RWPE2 (cell line): ENCODE data around the gene CROCC.
"Not testable (repeated sequence)": the region's sequence is repeated elsewhere in the genome, so short reads cannot be mapped to it uniquely, and the experiment has no call there.

Source experiments
- ATAC-seq: fragments of 200-7000 bp; cut with Tn5 transposase; 3 replicates; pipeline ENCODE4 v1.9.1; 2021; ENCODE audit warnings: low read depth
- DNase-seq: peaks from one replicate; pipeline ENCODE4 v3.0.0-alpha.2; 2020; ENCODE audit warnings: low spot score
- H3K27ac ChIP-seq: fragments of 450-650 bp; 2 replicates; pipeline ENCODE4 v1.5.1; 2017; ENCODE audit warnings: mild to moderate bottlenecking; ENCODE audit not compliant: poor library complexity, severe bottlenecking
- H3K27me3 ChIP-seq: fragments of 250-450 bp; sonication (Bioruptor Pico); 2 replicates; pipeline ENCODE4 v1.5.1; 2021; ENCODE audit warnings: mild to moderate bottlenecking, moderate library complexity; ENCODE audit not compliant: insufficient read depth, poor library complexity, severe bottlenecking
- H3K36me3 ChIP-seq: fragments of 250-450 bp; sonication (Bioruptor Pico); 2 replicates; pipeline ENCODE4 v1.5.1; 2020; ENCODE audit warnings: low read depth, mild to moderate bottlenecking, moderate library complexity
- H3K4me1 ChIP-seq: fragments of 250-450 bp; sonication (Bioruptor Pico); 2 replicates; pipeline ENCODE4 v1.5.1; 2021; ENCODE audit warnings: mild to moderate bottlenecking, moderate library complexity; ENCODE audit not compliant: insufficient read depth, poor library complexity, severe bottlenecking
- H3K4me3 ChIP-seq: fragments of 250-450 bp; sonication (Bioruptor Pico); 2 replicates; pipeline ENCODE4 v1.5.1; 2021; ENCODE audit warnings: mild to moderate bottlenecking, moderate library complexity; ENCODE audit not compliant: severe bottlenecking
- H3K9me3 ChIP-seq: fragments of 250-450 bp; sonication (Bioruptor Pico); 2 replicates; pipeline ENCODE4 v1.5.1; 2021; ENCODE audit warnings: mild to moderate bottlenecking, moderate library complexity; ENCODE audit not compliant: severe bottlenecking
- CTCF ChIP-seq: fragments of 450-650 bp; IDR thresholded peaks from one replicate; pipeline ENCODE4 v1.5.1; 2017; ENCODE audit warnings: mild to moderate bottlenecking, moderate library complexity; ENCODE audit not compliant: poor library complexity, severe bottlenecking

The CROCC gene

GRCh38 chr1:16952376-16952775, 30.6 kb downstream of the CROCC start:
- H3K4me3 ChIP-seq, H3K27me3 ChIP-seq, H3K27ac ChIP-seq, ATAC-seq, DNase-seq, H3K9me3 ChIP-seq, H3K36me3 ChIP-seq: not testable (repeated sequence)
- H3K4me1 ChIP-seq: peaks cover 19% of the 10 kb centered on the region

GRCh38 chr1:16954579-16954978, 32.8 kb downstream of the CROCC start:
- DNase-seq: no peak
- Histone ChIP-seq H3K4me3 (no peak overlapping the region), H3K36me3 (no peaks in the 10 kb centered on the region), H3K27me3 (no peaks in the 10 kb centered on the region), H3K9me3 (no peaks in the 10 kb centered on the region), H3K4me1 (peaks cover 4% of the 10 kb centered on the region), H3K27ac (no peak overlapping the region)
- no peak for TF ChIP-seq CTCF
- no peak for ATAC-seq

GRCh38 chr1:16955186-16955585, 33.5 kb downstream of the CROCC start:
- peak; percentile 50 for DNase-seq
- H3K9me3 ChIP-seq: no peaks in the 10 kb centered on the region
- H3K4me1 ChIP-seq: no peaks in the 10 kb centered on the region
- no peak overlapping the region for H3K27ac ChIP-seq
- no peaks in the 10 kb centered on the region for H3K27me3 ChIP-seq
- no peak overlapping the region for H3K4me3 ChIP-seq
- no peak for TF ChIP-seq CTCF
- no peak for ATAC-seq
- H3K36me3 ChIP-seq: no peaks in the 10 kb centered on the region

GRCh38 chr1:16956775-16957174, 35.0 kb downstream of the CROCC start:
- no peaks in the 10 kb centered on the region for H3K4me1 ChIP-seq
- TF ChIP-seq CTCF: no peak
- H3K36me3 ChIP-seq: no peaks in the 10 kb centered on the region
- no peak for DNase-seq
- H3K9me3 ChIP-seq: no peaks in the 10 kb centered on the region
- no peaks in the 10 kb centered on the region for H3K27me3 ChIP-seq
- H3K4me3 ChIP-seq: no peak overlapping the region
- H3K27ac ChIP-seq: no peak overlapping the region
- ATAC-seq: no peak

GRCh38 chr1:16957731-16958130, 36.0 kb downstream of the CROCC start:
- no peaks in the 10 kb centered on the region for H3K36me3 ChIP-seq
- H3K9me3 ChIP-seq: no peaks in the 10 kb centered on the region
- H3K27ac ChIP-seq: no peak overlapping the region
- H3K27me3 ChIP-seq: no peaks in the 10 kb centered on the region
- TF ChIP-seq CTCF: no peak
- H3K4me1 ChIP-seq: no peaks in the 10 kb centered on the region
- no peak for ATAC-seq
- DNase-seq: no peak
- no peak overlapping the region for H3K4me3 ChIP-seq
